Measurements from ENCODE around the gene NPHP4.
"Not testable (repeated sequence)": the region's sequence is repeated elsewhere in the genome, so short reads cannot be mapped to it uniquely, and the experiment has no call there.

The NPHP4 gene

DNA sequence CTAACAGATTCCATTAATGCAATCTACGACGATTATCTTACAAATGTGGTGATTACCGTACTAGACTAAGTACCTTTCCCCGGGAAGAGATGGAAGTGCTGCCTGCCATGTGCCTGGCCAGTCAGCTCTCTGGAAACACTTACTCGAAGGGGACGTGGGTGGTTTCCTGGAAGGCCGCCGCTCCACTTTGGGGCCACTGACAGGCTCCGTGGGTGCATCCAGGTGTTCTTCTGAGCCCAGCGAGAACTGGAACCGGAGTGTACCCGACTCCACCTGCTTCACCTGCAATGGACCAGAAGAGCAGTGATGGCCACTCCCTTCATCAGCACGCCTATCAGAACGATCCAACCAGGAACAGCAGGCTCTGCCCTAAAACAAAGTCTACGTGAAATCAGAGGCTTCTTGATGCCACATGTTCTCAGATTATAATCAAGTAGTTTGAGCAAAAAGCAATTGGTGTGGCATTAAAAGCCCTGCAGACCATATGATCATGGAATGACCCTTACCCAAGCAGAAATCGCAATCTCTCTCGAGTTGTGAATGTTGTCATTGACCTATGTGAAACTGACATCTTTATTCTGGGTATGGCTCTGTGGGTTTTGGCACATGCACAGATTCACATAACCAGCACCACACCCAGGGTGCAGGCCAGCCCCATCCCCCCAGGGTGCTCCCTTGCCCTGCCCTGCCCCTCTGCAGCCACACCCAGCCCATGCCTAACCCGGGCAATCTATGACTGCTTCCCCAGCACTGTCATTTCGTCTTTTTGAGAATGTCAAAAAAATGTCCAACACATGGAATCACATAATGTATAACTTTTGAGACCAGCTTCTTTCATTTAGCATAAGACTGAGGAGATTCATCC lies 64.5 kb downstream of the NPHP4 start:
- FAIRE-seq: no peak

DNA sequence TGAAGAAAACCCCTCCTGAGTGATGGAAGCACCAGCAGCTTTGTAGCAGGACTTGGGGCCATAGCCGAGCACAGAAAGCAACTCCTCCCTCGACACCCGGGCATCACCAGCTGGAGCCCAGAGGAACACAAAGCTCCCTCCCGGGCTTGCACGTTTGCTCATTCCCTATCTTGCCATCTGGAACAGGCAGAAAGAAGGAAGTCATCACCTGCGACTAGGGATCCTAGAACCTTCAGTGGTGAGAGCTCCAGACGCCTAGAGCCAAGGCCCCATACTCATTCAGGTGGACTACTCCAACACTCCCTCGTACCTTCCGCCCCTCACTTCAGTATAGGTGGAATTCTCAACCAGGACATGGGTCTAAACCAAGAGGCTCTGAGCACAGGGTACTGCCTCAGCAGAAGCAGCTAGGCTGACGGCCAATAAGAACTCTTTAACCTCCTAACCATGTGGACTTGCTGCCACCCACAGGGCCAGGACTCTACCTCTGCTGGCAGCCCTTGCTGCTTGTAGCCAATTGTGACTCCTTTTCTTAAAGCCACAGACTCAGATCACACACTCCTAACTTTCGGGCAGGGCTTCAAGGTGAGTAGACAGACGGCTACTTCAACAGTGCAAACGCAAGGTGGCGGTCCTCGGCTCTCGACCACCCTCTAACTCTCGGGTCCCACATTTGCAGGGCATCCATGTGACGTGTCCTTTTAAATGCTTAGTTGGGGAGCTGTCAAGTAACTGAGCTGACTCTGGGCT lies 65.4 kb downstream of the NPHP4 start:
- FAIRE-seq: no peak
- TF ChIP-seq, protein P1, sequence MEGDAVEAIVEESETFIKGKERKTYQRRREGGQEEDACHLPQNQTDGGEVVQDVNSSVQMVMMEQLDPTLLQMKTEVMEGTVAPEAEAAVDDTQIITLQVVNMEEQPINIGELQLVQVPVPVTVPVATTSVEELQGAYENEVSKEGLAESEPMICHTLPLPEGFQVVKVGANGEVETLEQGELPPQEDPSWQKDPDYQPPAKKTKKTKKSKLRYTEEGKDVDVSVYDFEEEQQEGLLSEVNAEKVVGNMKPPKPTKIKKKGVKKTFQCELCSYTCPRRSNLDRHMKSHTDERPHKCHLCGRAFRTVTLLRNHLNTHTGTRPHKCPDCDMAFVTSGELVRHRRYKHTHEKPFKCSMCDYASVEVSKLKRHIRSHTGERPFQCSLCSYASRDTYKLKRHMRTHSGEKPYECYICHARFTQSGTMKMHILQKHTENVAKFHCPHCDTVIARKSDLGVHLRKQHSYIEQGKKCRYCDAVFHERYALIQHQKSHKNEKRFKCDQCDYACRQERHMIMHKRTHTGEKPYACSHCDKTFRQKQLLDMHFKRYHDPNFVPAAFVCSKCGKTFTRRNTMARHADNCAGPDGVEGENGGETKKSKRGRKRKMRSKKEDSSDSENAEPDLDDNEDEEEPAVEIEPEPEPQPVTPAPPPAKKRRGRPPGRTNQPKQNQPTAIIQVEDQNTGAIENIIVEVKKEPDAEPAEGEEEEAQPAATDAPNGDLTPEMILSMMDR (IDR thresholded peaks at IDR 0.05; ENCODE audit: insufficient read depth, missing control alignments): no peak
- DNase-seq (ENCODE audit: insufficient read length, low spot score): no peak

More for the DNA sequence above, 64.5 kb downstream of the NPHP4 start:
- TF ChIP-seq, protein P1 (IDR thresholded peaks at IDR 0.05; ENCODE audit: insufficient read depth, missing control alignments): no peak
- DNase-seq (ENCODE audit: insufficient read length, low spot score): no peak

DNA sequence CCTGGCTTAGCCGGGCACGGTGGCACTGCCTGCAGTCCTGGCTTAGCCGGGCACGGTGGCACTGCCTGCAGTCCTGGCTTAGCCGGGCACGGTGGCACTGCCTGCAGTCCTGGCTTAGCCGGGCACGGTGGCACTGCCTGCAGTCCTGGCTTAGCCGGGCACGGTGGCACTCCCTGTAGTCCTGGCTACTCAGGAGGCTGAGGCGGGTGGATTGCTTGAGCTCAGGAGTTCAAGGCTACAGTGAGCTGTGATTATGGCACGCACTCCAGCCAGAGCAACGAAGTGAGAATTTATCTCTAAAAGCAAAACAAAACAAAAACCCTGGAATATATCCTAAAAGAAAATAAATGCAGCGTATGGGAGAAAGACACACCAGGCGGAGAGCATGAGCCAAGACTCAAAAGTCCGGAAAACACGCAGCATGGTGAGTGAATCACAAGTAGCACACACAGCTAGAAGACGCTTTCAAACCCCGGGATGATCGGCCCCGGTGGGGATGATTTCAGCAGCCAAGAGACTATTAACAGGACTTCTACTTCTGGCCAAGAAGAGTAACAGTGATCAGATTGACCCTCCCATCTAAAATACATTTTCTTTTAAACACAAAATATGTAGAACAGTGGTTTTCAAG lies 69.4 kb downstream of the NPHP4 start:
- FAIRE-seq; DNase-seq (ENCODE audit: insufficient read length, low spot score): not testable (repeated sequence)

DNA sequence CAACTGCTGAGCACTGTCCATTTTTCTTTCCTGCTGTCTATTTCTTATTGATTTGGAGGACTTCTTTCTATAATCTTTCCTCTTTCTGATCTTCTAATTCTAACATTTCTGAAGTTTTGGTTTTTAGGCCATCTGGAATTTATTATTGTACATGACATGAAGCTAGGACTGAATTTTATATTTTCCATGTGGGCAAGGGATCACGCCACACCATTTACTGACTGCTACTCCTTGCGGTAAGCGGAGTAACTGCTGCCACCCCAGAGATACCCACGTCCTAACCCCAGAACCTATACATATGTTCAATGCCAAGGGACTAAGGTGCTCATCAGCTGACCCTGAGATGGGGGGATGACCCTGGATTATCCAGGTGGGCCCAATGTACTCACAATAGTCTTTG lies 70.6 kb downstream of the NPHP4 start:
- FAIRE-seq (no peak), DNase-seq (ENCODE audit: insufficient read length, low spot score) (no peak)
- TF ChIP-seq, protein P1 (IDR thresholded peaks at IDR 0.05; ENCODE audit: insufficient read depth, missing control alignments): no peak

DNA sequence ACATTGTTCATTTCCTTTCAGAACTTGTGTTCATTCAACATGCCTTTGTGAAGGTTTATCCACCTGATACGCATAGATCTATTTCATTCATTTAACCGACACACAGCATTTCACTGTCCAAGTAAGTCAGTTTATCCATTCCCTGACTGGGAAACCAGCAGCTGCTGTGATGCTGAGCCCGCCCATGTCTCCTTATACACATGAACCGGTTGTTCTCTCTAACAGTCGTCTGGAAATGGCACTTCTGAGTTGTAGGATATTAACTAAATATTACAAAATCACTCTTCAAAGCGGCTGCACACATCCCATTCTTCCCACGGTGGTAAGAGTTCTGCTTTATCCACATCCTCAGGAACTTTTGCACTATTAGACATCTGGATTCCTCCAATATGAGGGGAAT lies 71.1 kb downstream of the NPHP4 start:
- no peak for FAIRE-seq
- TF ChIP-seq, protein P1 (IDR thresholded peaks at IDR 0.05; ENCODE audit: insufficient read depth, missing control alignments): no peak
- no peak for DNase-seq (ENCODE audit: insufficient read length, low spot score)

DNA sequence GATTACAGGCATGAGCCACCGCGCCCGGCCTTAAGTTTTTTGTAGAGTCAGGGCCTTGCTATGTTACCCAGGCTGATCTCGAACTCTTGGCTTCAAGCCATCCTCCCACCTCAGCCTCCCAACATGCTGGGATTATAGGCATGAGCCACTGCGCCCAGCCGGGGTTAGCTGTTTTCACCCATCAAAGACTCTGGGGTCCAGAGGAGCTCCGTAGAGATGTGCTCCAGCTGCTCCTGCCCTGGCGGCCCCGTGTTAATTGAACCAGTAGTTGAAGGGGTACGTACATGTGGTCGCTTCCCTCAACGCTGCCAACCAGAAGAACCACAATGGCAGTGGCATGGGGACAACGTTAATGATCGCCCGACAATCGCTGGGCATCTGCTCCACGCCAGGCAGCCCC lies 72.0 kb downstream of the NPHP4 start:
- TF ChIP-seq, protein P1 (IDR thresholded peaks at IDR 0.05; ENCODE audit: insufficient read depth, missing control alignments): no peak
- FAIRE-seq (no peak), DNase-seq (ENCODE audit: insufficient read length, low spot score) (no peak)

DNA sequence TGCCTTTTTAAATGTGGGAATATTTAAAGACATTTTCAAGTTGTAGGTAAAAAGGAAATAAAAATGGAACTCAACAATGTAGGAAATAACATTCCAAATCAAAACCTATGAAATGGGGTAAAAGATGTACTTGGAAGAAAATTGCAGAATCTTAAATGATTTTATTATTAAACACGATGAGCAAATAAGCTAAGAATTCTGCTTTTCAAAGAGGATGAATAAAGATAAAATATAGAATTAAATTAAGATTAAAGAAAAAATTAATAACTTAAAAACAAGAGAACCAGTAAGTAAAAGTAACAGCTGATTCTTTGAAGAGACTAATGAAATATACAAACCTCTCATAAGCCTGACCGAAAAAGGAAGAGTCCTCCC lies 74.0 kb downstream of the NPHP4 start:
- DNase-seq (ENCODE audit: insufficient read length, low spot score) (no peak), FAIRE-seq (no peak)
- TF ChIP-seq, protein P1 (IDR thresholded peaks at IDR 0.05; ENCODE audit: insufficient read depth, missing control alignments): no peak

Data from D721Med (cell line).